H9 (cell line): ENCODE measurements around the gene AIG1. TPM values are rescaled to one million over a fixed set of nuclear protein-coding genes. Genes with fewer than 3 reads are reported as not detected.
A peak's percentile ranks its signal among the peaks of the same experiment; 100 is the strongest.

ENCODE experiments used
- DNase-seq: peaks from one replicate; pipeline ENCODE4 v3.0.0-alpha.2; 2017
- H2AFZ ChIP-seq: one replicate; pipeline ENCODE4 v1.6.1; 2013; ENCODE audit warnings: mild to moderate bottlenecking, low read length, control low read depth, moderate library complexity
- H2AK5ac ChIP-seq: 2 replicates; pipeline ENCODE4 v1.6.1; 2013; ENCODE audit warnings: low read length, control low read depth, mixed read lengths; ENCODE audit not compliant: insufficient read length
- H2BK120ac ChIP-seq: one replicate; pipeline ENCODE4 v1.6.1; 2013; ENCODE audit warnings: low read depth, mild to moderate bottlenecking, low read length, control low read depth, inconsistent platforms; ENCODE audit not compliant: poor library complexity, severe bottlenecking
- H2BK12ac ChIP-seq: 2 replicates; pipeline ENCODE4 v1.6.1; 2013; ENCODE audit warnings: low read length, control low read depth, mixed read lengths, low read depth; ENCODE audit not compliant: insufficient read length
- H2BK15ac ChIP-seq: 2 replicates; pipeline ENCODE4 v1.6.1; 2013; ENCODE audit warnings: low read depth, low read length, control low read depth
- H2BK20ac ChIP-seq: one replicate; pipeline ENCODE4 v1.6.1; 2013; ENCODE audit warnings: low read depth, mild to moderate bottlenecking, low read length, control low read depth, inconsistent platforms; ENCODE audit not compliant: poor library complexity, severe bottlenecking
- H2BK5ac ChIP-seq: 2 replicates; pipeline ENCODE4 v1.6.1; 2013; ENCODE audit warnings: low read length, control low read depth, mixed read lengths; ENCODE audit not compliant: insufficient read length
- H3K14ac ChIP-seq: 2 replicates; pipeline ENCODE4 v1.6.1; 2013; ENCODE audit warnings: low read length, control low read depth; ENCODE audit not compliant: insufficient read depth
- H3K18ac ChIP-seq: 2 replicates; pipeline ENCODE4 v1.6.1; 2013; ENCODE audit warnings: low read depth, mild to moderate bottlenecking, mixed read lengths, low read length, control low read depth; ENCODE audit not compliant: insufficient read length
- H3K23ac ChIP-seq: 2 replicates; pipeline ENCODE4 v1.6.1; 2013; ENCODE audit warnings: low read length, control low read depth, mixed read lengths, low read depth; ENCODE audit not compliant: insufficient read length
- H3K23me2 ChIP-seq: 2 replicates; pipeline ENCODE4 v1.6.1; 2013; ENCODE audit warnings: low read depth, mild to moderate bottlenecking, mixed read lengths, low read length, control low read depth; ENCODE audit not compliant: insufficient read length, poor library complexity, severe bottlenecking
- H3K27ac ChIP-seq: 2 replicates; pipeline ENCODE4 v1.5.1; 2013; ENCODE audit warnings: low read length, control low read depth, mixed read lengths, low read depth; ENCODE audit not compliant: insufficient read length
- H3K27me3 ChIP-seq: 2 replicates; pipeline ENCODE4 v1.6.1; 2013; ENCODE audit warnings: low read length, control low read depth, inconsistent platforms; ENCODE audit not compliant: insufficient read depth
- H3K4ac ChIP-seq: 2 replicates; pipeline ENCODE4 v1.6.1; 2013; ENCODE audit warnings: low read depth, mild to moderate bottlenecking, control low read depth, inconsistent platforms, low read length, moderate library complexity
- H3K4me1 ChIP-seq: 2 replicates; pipeline ENCODE4 v1.6.1; 2013; ENCODE audit warnings: low read length, control low read depth, inconsistent platforms; ENCODE audit not compliant: insufficient read depth
- H3K4me2 ChIP-seq: 2 replicates; pipeline ENCODE4 v1.6.1; 2013; ENCODE audit warnings: low read length, control low read depth, mixed read lengths; ENCODE audit not compliant: insufficient read length, insufficient read depth
- H3K56ac ChIP-seq: 2 replicates; pipeline ENCODE4 v1.6.1; 2013; ENCODE audit warnings: low read depth, mild to moderate bottlenecking, mixed read lengths, low read length, control low read depth; ENCODE audit not compliant: insufficient read length
- H3K79me1 ChIP-seq: 2 replicates; pipeline ENCODE4 v1.6.1; 2013; ENCODE audit warnings: low read depth, mild to moderate bottlenecking, moderate library complexity, low read length, control low read depth, inconsistent platforms; ENCODE audit not compliant: insufficient read depth, poor library complexity, severe bottlenecking
- H3K79me2 ChIP-seq: 2 replicates; pipeline ENCODE4 v1.6.1; 2013; ENCODE audit warnings: low read length, control low read depth, inconsistent platforms; ENCODE audit not compliant: insufficient read depth
- H3K9ac ChIP-seq: 2 replicates; pipeline ENCODE4 v1.6.1; 2013; ENCODE audit warnings: low read length, control low read depth, mixed read lengths; ENCODE audit not compliant: insufficient read length; ENCODE audit errors: extremely low read depth
- H3K9me3 ChIP-seq: one replicate; pipeline ENCODE4 v1.6.1; 2013; ENCODE audit warnings: low read depth, low read length, inconsistent platforms; ENCODE audit not compliant: control insufficient read depth
- H3T11ph ChIP-seq: one replicate; pipeline ENCODE4 v1.6.1; 2013; ENCODE audit warnings: mild to moderate bottlenecking, low read length, control low read depth, inconsistent platforms
- H4K20me1 ChIP-seq: one replicate; pipeline ENCODE4 v1.6.1; 2013; ENCODE audit not compliant: control insufficient read depth, insufficient read length, insufficient read depth
- H4K5ac ChIP-seq: 2 replicates; pipeline ENCODE4 v1.6.1; 2013; ENCODE audit warnings: low read depth, mild to moderate bottlenecking, mixed read lengths, low read length, control low read depth; ENCODE audit not compliant: insufficient read length
- H4K8ac ChIP-seq: replicated peaks from 2 replicates; pipeline ENCODE4 v1.6.1; 2013; ENCODE audit warnings: low read length, control low read depth, mixed read lengths, low read depth; ENCODE audit not compliant: insufficient read length
- H4K91ac ChIP-seq: 2 replicates; pipeline ENCODE4 v1.6.1; 2013; ENCODE audit warnings: low read depth, mild to moderate bottlenecking, moderate library complexity, mixed read lengths, low read length, control low read depth; ENCODE audit not compliant: insufficient read length
- H3K27ac Mint-ChIP-seq, 3 experiments: 2 replicates in 2 of 3; 3 replicates in 1 of 3; pipeline ENCODE4 v1.8.0; 2020 to 2021; ENCODE audit warnings: mixed read lengths in 3 of 3, mild to moderate bottlenecking in 1 of 3, moderate library complexity in 1 of 3
- H3K27me3 Mint-ChIP-seq: 2 replicates; pipeline ENCODE4 v1.8.0; 2021; ENCODE audit warnings: low read depth, mild to moderate bottlenecking, moderate library complexity, mixed read lengths
- H3K36me3 Mint-ChIP-seq, 3 experiments: 2 replicates in 2 of 3; 3 replicates in 1 of 3; pipeline ENCODE4 v1.8.0; 2020 to 2021; ENCODE audit warnings: low read depth in 3 of 3, mixed read lengths in 3 of 3; ENCODE audit not compliant: insufficient read depth in 1 of 3
- H3K4me1 Mint-ChIP-seq, 2 experiments: 2 replicates each; pipeline ENCODE4 v1.8.0; 2020; ENCODE audit warnings: mixed read lengths in 2 of 2
- H3K4me3 Mint-ChIP-seq, 2 experiments: 2 replicates in 1 of 2; 3 replicates in 1 of 2; pipeline ENCODE4 v1.8.0; 2020 to 2021; ENCODE audit warnings: mild to moderate bottlenecking in 2 of 2, mixed read lengths in 2 of 2, moderate library complexity in 1 of 2
- H3K9me3 Mint-ChIP-seq, 2 experiments: 2 replicates in 1 of 2; 3 replicates in 1 of 2; pipeline ENCODE4 v1.8.0; 2020; ENCODE audit warnings: mild to moderate bottlenecking in 2 of 2, mixed read lengths in 2 of 2, moderate library complexity in 1 of 2
- CTCF ChIP-seq: fragments of 200-600 bp; sonication (generic); conservative IDR thresholded peaks from 3 replicates; pipeline ENCODE4 v1.8.0; 2021; ENCODE audit warnings: antibody characterized with exemption, mild to moderate bottlenecking
- WGBS: extraction: QIAGEN DNeasy Blood & Tissue Kit; methylation state at CpG from one replicate; pipeline ENCODE4 v1.1.7; 2013; ENCODE audit warnings: missing lambda C conversion rate, low lambda C conversion rate, mixed read lengths; ENCODE audit not compliant: insufficient read length; ENCODE audit errors: extremely low coverage; 5-methylcytosine and 5-hydroxymethylcytosine counted together
- total RNA-seq: library from RNA; stranded (reverse); gene quantifications from 2 replicates; pipeline ENCODE4 v1.2.1, GENCODE V29; 2021

AIG1 gene
- total RNA-seq, 1 experiment from 2014 or later, result 44.6 TPM

- WGBS, result no CpG with 5 or more reads among the region's 4 CpGs
- Histone ChIP-seq H2BK5ac (no peak overlapping the region), H3K27me3 (no peaks in the 10 kb centered on the region), H3K27ac (no peak overlapping the region), H4K20me1 (no peaks in the 10 kb centered on the region), H3K18ac (no peak overlapping the region), H3K56ac (no peak overlapping the region), H3K23me2 (no peaks in the 10 kb centered on the region), H2BK15ac (no peak overlapping the region), H4K8ac (no peak overlapping the region), H3K4me1 (peaks cover 6% of the 10 kb centered on the region; the same call in 1 of the 2 replicates), H2AK5ac (no peak overlapping the region), H3K14ac (no peak overlapping the region), H2BK20ac (no peak overlapping the region), H2BK12ac (no peak overlapping the region), H2BK120ac (no peak overlapping the region), H4K5ac (no peak overlapping the region), H3K79me2 (no peaks in the 10 kb centered on the region), H3T11ph (no peak overlapping the region), H2AFZ (no peak overlapping the region), H3K4me2 (no peak overlapping the region), H3K4ac (no peak overlapping the region), H3K9me3 (no peaks in the 10 kb centered on the region), H3K79me1 (no peaks in the 10 kb centered on the region), H4K91ac (no peak overlapping the region), H3K9ac (no peak overlapping the region), H3K23ac (no peak overlapping the region)
- H3K27ac Mint-ChIP-seq, result peak overlapping the region; percentile 57 to 87 (median 76); a peak in 6 of 7 replicates
- no peak for TF ChIP-seq CTCF
- H3K4me3 Mint-ChIP-seq, result no peak overlapping the region; a peak in 1 of 5 replicates
- peaks cover 19 to 28% of the 10 kb centered on the region in 2 experiments for H3K4me1 Mint-ChIP-seq
- H3K9me3 Mint-ChIP-seq, result peaks cover 0 to 1% of the 10 kb centered on the region in 2 experiments; a peak in 3 of 5 replicates
- DNase-seq, result no peak
- H3K36me3 Mint-ChIP-seq, result peaks cover 0 to 2% (median 2%) of the 10 kb centered on the region in 3 experiments; a peak in 2 of 7 replicates
- no peaks in the 10 kb centered on the region for H3K27me3 Mint-ChIP-seq
These were observed 204.5 kb downstream of the AIG1 start for GRCh38 chr6:143264986-143265764.
